H1 (cell line): ENCODE measurements around the gene DDX50. TPM values are rescaled to one million over a fixed set of nuclear protein-coding genes. Genes with fewer than 3 reads are reported as not detected.

Experiments
- GTF2F1 ChIP-seq: IDR thresholded peaks from 2 replicates; pipeline ENCODE4 v1.6.1; 2012; ENCODE audit warnings: low read depth, low read length, improper control_type of control experiment, borderline replicate concordance
- HDAC2 ChIP-seq, 2 experiments: fragments of 300-600 bp in 1 of 2; sonication (generic) in 1 of 2; IDR thresholded peaks; 2 replicates each; pipeline ENCODE4 v1.6.1; 2011 to 2012; ENCODE audit warnings: low read depth in 2 of 2, low read length in 2 of 2, mild to moderate bottlenecking in 2 of 2, moderate library complexity in 2 of 2, borderline replicate concordance in 1 of 2, inconsistent platforms in 1 of 2
- KDM1A ChIP-seq: fragments of 200-600, 300-600 bp; sonication (generic); IDR thresholded peaks from 2 replicates; pipeline ENCODE4 v1.7.1; 2016; ENCODE audit warnings: mild to moderate bottlenecking, low read length, borderline replicate concordance
- POLR2AphosphoS5 ChIP-seq: IDR thresholded peaks from 2 replicates; pipeline ENCODE4 v1.6.1; 2011; ENCODE audit warnings: low read depth, low read length
- SIX5 ChIP-seq: IDR thresholded peaks from 2 replicates; pipeline ENCODE4 v1.6.1; 2011; ENCODE audit warnings: mild to moderate bottlenecking, low read depth, low read length
- polyA plus RNA-seq, 7 experiments: library from polyadenylated mRNA; depleted of rRNA in 3 of 7; stranded (reverse) in 5 of 7; unstranded in 2 of 7; fragments of >200 nt in 5 of 7; fragments of 200-250 nt in 2 of 7; gene quantifications; 1 replicate in 5 of 7; 2 replicates in 1 of 7; 4 replicates in 1 of 7; pipeline versions ENCODE4 v1.2.1 to v1.2.3, GENCODE V29; 2011 to 2013; ENCODE audit warnings: missing spikeins in 2 of 7, mixed read lengths in 2 of 7
- total RNA-seq: library from RNA; stranded (reverse); fragmentation: NEBNext Ultra II Directional; extraction: Animal tissue kit (Norgen Biotek cat#: 25700); gene quantifications from 2 replicates; pipeline ENCODE4 v1.2.1, GENCODE V29; 2021
- TF ChIP-seq, protein P1 (sequence below): fragments of 300-600 bp; sonication (generic); IDR thresholded peaks from 2 replicates; pipeline ENCODE4 v1.7.1; 2012; ENCODE audit warnings: low read length, moderate library complexity, mild to moderate bottlenecking, inconsistent platforms; ENCODE audit not compliant: insufficient replicate concordance
- TF ChIP-seq, protein P2 (sequence below): IDR thresholded peaks from 2 replicates; pipeline ENCODE4 v1.6.1; 2011; ENCODE audit warnings: low read length, improper control_type of control experiment

DDX50 gene
- total and polyA plus RNA-seq, 2 of the 8 experiments (the other 6 are each of a cell fraction or from before 2014, with no cell fraction given), result 20.0 to 36.5 TPM

DNA sequence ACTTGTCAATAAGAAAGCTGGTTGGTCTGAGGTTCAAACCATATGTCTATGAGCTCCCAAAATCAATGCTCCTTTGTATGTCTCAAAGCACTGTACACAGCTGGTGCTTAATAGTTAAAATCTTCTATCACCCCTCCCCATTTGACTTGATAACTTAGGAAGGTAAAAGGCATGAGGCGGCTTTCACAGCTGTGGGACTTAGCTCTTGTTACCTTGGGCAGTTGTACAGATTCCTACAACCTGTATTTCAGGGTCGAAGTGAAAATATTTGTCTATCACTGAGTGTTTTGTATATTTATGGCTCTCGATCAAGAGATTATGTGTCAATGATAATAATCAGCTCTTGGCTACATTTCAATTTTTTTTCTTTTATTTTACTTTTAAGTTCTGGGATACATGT lies 86.5 kb downstream of the DDX50 start (continued):
- TF ChIP-seq GTF2F1 (no peak), HDAC2 (IDR thresholded peaks at IDR 0.05; ENCODE audit: borderline replicate concordance in 1 of 2, low read depth in 2 of 2, low read length in 2 of 2) (no peak), POLR2AphosphoS5 (no peak), KDM1A (no peak), SIX5 (no peak)
- TF ChIP-seq, protein P1, sequence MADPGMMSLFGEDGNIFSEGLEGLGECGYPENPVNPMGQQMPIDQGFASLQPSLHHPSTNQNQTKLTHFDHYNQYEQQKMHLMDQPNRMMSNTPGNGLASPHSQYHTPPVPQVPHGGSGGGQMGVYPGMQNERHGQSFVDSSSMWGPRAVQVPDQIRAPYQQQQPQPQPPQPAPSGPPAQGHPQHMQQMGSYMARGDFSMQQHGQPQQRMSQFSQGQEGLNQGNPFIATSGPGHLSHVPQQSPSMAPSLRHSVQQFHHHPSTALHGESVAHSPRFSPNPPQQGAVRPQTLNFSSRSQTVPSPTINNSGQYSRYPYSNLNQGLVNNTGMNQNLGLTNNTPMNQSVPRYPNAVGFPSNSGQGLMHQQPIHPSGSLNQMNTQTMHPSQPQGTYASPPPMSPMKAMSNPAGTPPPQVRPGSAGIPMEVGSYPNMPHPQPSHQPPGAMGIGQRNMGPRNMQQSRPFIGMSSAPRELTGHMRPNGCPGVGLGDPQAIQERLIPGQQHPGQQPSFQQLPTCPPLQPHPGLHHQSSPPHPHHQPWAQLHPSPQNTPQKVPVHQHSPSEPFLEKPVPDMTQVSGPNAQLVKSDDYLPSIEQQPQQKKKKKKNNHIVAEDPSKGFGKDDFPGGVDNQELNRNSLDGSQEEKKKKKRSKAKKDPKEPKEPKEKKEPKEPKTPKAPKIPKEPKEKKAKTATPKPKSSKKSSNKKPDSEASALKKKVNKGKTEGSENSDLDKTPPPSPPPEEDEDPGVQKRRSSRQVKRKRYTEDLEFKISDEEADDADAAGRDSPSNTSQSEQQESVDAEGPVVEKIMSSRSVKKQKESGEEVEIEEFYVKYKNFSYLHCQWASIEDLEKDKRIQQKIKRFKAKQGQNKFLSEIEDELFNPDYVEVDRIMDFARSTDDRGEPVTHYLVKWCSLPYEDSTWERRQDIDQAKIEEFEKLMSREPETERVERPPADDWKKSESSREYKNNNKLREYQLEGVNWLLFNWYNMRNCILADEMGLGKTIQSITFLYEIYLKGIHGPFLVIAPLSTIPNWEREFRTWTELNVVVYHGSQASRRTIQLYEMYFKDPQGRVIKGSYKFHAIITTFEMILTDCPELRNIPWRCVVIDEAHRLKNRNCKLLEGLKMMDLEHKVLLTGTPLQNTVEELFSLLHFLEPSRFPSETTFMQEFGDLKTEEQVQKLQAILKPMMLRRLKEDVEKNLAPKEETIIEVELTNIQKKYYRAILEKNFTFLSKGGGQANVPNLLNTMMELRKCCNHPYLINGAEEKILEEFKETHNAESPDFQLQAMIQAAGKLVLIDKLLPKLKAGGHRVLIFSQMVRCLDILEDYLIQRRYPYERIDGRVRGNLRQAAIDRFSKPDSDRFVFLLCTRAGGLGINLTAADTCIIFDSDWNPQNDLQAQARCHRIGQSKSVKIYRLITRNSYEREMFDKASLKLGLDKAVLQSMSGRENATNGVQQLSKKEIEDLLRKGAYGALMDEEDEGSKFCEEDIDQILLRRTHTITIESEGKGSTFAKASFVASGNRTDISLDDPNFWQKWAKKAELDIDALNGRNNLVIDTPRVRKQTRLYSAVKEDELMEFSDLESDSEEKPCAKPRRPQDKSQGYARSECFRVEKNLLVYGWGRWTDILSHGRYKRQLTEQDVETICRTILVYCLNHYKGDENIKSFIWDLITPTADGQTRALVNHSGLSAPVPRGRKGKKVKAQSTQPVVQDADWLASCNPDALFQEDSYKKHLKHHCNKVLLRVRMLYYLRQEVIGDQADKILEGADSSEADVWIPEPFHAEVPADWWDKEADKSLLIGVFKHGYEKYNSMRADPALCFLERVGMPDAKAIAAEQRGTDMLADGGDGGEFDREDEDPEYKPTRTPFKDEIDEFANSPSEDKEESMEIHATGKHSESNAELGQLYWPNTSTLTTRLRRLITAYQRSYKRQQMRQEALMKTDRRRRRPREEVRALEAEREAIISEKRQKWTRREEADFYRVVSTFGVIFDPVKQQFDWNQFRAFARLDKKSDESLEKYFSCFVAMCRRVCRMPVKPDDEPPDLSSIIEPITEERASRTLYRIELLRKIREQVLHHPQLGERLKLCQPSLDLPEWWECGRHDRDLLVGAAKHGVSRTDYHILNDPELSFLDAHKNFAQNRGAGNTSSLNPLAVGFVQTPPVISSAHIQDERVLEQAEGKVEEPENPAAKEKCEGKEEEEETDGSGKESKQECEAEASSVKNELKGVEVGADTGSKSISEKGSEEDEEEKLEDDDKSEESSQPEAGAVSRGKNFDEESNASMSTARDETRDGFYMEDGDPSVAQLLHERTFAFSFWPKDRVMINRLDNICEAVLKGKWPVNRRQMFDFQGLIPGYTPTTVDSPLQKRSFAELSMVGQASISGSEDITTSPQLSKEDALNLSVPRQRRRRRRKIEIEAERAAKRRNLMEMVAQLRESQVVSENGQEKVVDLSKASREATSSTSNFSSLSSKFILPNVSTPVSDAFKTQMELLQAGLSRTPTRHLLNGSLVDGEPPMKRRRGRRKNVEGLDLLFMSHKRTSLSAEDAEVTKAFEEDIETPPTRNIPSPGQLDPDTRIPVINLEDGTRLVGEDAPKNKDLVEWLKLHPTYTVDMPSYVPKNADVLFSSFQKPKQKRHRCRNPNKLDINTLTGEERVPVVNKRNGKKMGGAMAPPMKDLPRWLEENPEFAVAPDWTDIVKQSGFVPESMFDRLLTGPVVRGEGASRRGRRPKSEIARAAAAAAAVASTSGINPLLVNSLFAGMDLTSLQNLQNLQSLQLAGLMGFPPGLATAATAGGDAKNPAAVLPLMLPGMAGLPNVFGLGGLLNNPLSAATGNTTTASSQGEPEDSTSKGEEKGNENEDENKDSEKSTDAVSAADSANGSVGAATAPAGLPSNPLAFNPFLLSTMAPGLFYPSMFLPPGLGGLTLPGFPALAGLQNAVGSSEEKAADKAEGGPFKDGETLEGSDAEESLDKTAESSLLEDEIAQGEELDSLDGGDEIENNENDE, result no peak
- TF ChIP-seq, protein P2, sequence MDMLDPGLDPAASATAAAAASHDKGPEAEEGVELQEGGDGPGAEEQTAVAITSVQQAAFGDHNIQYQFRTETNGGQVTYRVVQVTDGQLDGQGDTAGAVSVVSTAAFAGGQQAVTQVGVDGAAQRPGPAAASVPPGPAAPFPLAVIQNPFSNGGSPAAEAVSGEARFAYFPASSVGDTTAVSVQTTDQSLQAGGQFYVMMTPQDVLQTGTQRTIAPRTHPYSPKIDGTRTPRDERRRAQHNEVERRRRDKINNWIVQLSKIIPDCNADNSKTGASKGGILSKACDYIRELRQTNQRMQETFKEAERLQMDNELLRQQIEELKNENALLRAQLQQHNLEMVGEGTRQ, result no peak
